Endothelial cell of umbilical vein (primary cell): ENCODE data around the gene LYVE1. TPM values are rescaled to one million over a fixed set of nuclear protein-coding genes. Genes with fewer than 3 reads are reported as not detected.

Source experiments
- BruUV-seq: library from RNA; stranded (reverse); fragments of 400-500 nt; replicated peaks from 2 replicates; lab custom pipeline; 2021; lab: Mats Ljungman, UMichigan
- CTCF ChIA-PET: fragments of 300-600, 350-600 bp; sonication (Branson Sonifier 250); formaldehyde crosslinking; loops from one replicate; lab custom pipeline; 2021; ENCODE audit warnings: antibody characterized with exemption, inconsistent platforms; lab: Charles Lee
- POLR2A ChIA-PET: fragments of 300-600, 350-600 bp; sonication (Branson Sonifier 250); formaldehyde crosslinking; loops from one replicate; lab custom pipeline; 2021; ENCODE audit warnings: antibody characterized with exemption, inconsistent platforms; lab: Charles Lee
- DNase-seq: peaks from one replicate; pipeline ENCODE4 v3.0.0-alpha.2; 2011; ENCODE audit warnings: low read depth, low spot score
- FAIRE-seq: peaks from 2 replicates; lab custom pipeline; 2011; peaks lifted over from hg19 to GRCh38; lab: Jason Lieb, UNC
- H2AFZ ChIP-seq: 2 replicates; pipeline ENCODE4 v1.6.0; 2012; ENCODE audit warnings: low read depth, low read length, control low read depth, inconsistent platforms
- H3K27ac ChIP-seq: 2 replicates; pipeline ENCODE4 v1.5.1; 2011; ENCODE audit warnings: low read depth, mild to moderate bottlenecking, control low read depth, low read length, moderate library complexity; ENCODE audit not compliant: insufficient read depth
- H3K27me3 ChIP-seq, 2 experiments: 2 replicates each; pipeline versions ENCODE4 v1.6.0 to v1.6.1; 2011; ENCODE audit warnings: low read length in 2 of 2, mixed read lengths in 1 of 2; ENCODE audit not compliant: control insufficient read depth in 2 of 2, insufficient read depth in 2 of 2
- H3K36me3 ChIP-seq, 2 experiments: 2 replicates in 1 of 2; 3 replicates in 1 of 2; pipeline ENCODE4 v1.5.1; 2011; ENCODE audit warnings: low read length in 2 of 2, mild to moderate bottlenecking in 1 of 2, moderate library complexity in 1 of 2; ENCODE audit not compliant: control insufficient read depth in 2 of 2, insufficient read depth in 2 of 2; ENCODE audit errors: extremely low read depth in 1 of 2
- H3K4me1 ChIP-seq: 3 replicates; pipeline ENCODE4 v1.5.1; 2011; ENCODE audit warnings: mild to moderate bottlenecking, low read length; ENCODE audit not compliant: control insufficient read depth, insufficient read depth; ENCODE audit errors: extremely low read depth
- H3K4me2 ChIP-seq: 2 replicates; pipeline ENCODE4 v1.6.1; 2011; ENCODE audit warnings: low read length, control low read depth, mixed read lengths; ENCODE audit not compliant: insufficient read depth
- H3K4me3 ChIP-seq, 3 experiments: fragments of 200-600 bp in 1 of 3; sonication (generic), shearing (Covaris generic) in 1 of 3; replicated peaks in 1 of 3; 2 replicates each; pipeline ENCODE4 v1.5.1; 2011 to 2016; ENCODE audit warnings: control low read depth in 3 of 3, low read length in 3 of 3, mild to moderate bottlenecking in 2 of 3, inconsistent platforms in 1 of 3, low read depth in 1 of 3, moderate library complexity in 1 of 3; ENCODE audit not compliant: insufficient read depth in 1 of 3
- H3K79me2 ChIP-seq: 2 replicates; pipeline ENCODE4 v1.6.0; 2012; ENCODE audit warnings: low read length, inconsistent platforms; ENCODE audit not compliant: control insufficient read depth, insufficient read depth
- H3K9ac ChIP-seq: replicated peaks from 2 replicates; pipeline ENCODE3; 2011; ENCODE audit warnings: low read length, control low read depth; ENCODE audit not compliant: insufficient read depth; ENCODE audit errors: extremely low read depth
- H3K9me1 ChIP-seq: replicated peaks from 3 replicates; pipeline ENCODE4 v1.6.0; 2011; ENCODE audit warnings: mild to moderate bottlenecking, low read length; ENCODE audit not compliant: control insufficient read depth, insufficient read depth; ENCODE audit errors: extremely low read depth
- H3K9me3 ChIP-seq: replicated peaks from 2 replicates; pipeline ENCODE4 v1.5.1; 2012; ENCODE audit warnings: low read length, inconsistent platforms; ENCODE audit not compliant: control insufficient read depth, insufficient read depth
- H4K20me1 ChIP-seq: replicated peaks from 2 replicates; pipeline ENCODE3; 2011; ENCODE audit warnings: mild to moderate bottlenecking, low read length; ENCODE audit not compliant: control insufficient read depth, insufficient read depth; ENCODE audit errors: extremely low read depth
- CTCF ChIP-seq, 2 donors: IDR thresholded peaks; 1 replicate in 1 of 2; 2 replicates in 1 of 2; pipeline ENCODE4 v1.5.1; 2011; ENCODE audit warnings: low read length in 2 of 2, mild to moderate bottlenecking in 2 of 2, moderate library complexity in 2 of 2, control low read depth in 1 of 2, inconsistent platforms in 1 of 2, low read depth in 1 of 2; ENCODE audit not compliant: insufficient read depth in 1 of 2; ENCODE audit errors: extremely low read depth in 1 of 2
- EZH2 ChIP-seq: IDR thresholded peaks from 2 replicates; pipeline ENCODE4 v1.6.1; 2012; ENCODE audit warnings: borderline replicate concordance, low read depth, mild to moderate bottlenecking, moderate library complexity, low read length, inconsistent platforms; ENCODE audit not compliant: severe bottlenecking
- FOS ChIP-seq: IDR thresholded peaks from 2 replicates; pipeline ENCODE4 v1.6.1; 2011; ENCODE audit warnings: mild to moderate bottlenecking, low read length, moderate library complexity, borderline replicate concordance; ENCODE audit not compliant: insufficient read depth
- GATA2 ChIP-seq: IDR thresholded peaks from 2 replicates; pipeline ENCODE4 v1.7.0; 2011; ENCODE audit warnings: low read depth, mild to moderate bottlenecking, moderate library complexity, mixed read lengths, low read length; ENCODE audit not compliant: insufficient read length, insufficient read depth
- JUN ChIP-seq: IDR thresholded peaks from 2 replicates; pipeline ENCODE4 v1.6.1; 2011; ENCODE audit warnings: borderline replicate concordance, low read depth; ENCODE audit not compliant: insufficient read length, insufficient read depth
- MAX ChIP-seq: IDR thresholded peaks from 2 replicates; pipeline ENCODE4 v1.6.1; 2011; ENCODE audit not compliant: insufficient read depth, insufficient read length
- MYC ChIP-seq: IDR thresholded peaks from one replicate; pipeline ENCODE4 v1.6.1; 2011; ENCODE audit warnings: mild to moderate bottlenecking, low read depth, low read length
- POLR2A ChIP-seq: IDR thresholded peaks from 2 replicates; pipeline ENCODE4 v1.6.1; 2012; ENCODE audit warnings: low read depth, mild to moderate bottlenecking, control low read depth, low read length
- POLR2AphosphoS5 ChIP-seq: IDR thresholded peaks from 2 replicates; pipeline ENCODE4 v1.6.1; 2012; ENCODE audit warnings: low read depth, mild to moderate bottlenecking, control low read depth, low read length, moderate library complexity; ENCODE audit not compliant: insufficient read depth
- dilution Hi-C: fragments of 300-500 bp; cut with MboI; formaldehyde crosslinking; loops from one replicate; pipeline ENCODE4 v1.15.0; 2019; ENCODE audit warnings: low sequenced_read_pairs; ENCODE audit not compliant: extremely low pct_ligation_motif_present
- intact Hi-C: fragments of 100-400 bp; cut with micrococcal nuclease; formaldehyde crosslinking; loops from one replicate; pipeline ENCODE4 v1.10.0; 2022
- polyA plus RNA-seq, 4 experiments: library from polyadenylated mRNA; depleted of rRNA in 3 of 4; stranded (reverse) in 3 of 4; unstranded in 1 of 4; fragments of >200 nt; gene quantifications; 2 replicates each; pipeline versions ENCODE4 v1.2.1 to v1.2.3, GENCODE V29; 2011 to 2012; ENCODE audit warnings: missing spikeins in 1 of 4
- total RNA-seq: library from RNA; stranded (reverse); gene quantifications from 2 replicates; pipeline ENCODE4 v1.2.3, GENCODE V29; 2021

LYVE1 gene
- total and polyA plus RNA-seq, 2 donors (not counting 3 experiments of a cell fraction or from before 2014, with no cell fraction given), result 4.6 to 7.6 TPM

GRCh38 chr11:10518123-10518522 lies 50.3 kb downstream of the LYVE1 start:
- intact Hi-C loops (no loop called here), dilution Hi-C loops (no loop called here)
- FAIRE-seq (no peak), DNase-seq (no peak)
- Histone ChIP-seq H2AFZ (no peak overlapping the region), H3K36me3 (peaks cover 0 to 5% of the 10 kb centered on the region in 2 experiments), H3K79me2 (no peaks in the 10 kb centered on the region), H3K9me3 (no peaks in the 10 kb centered on the region), H3K4me2 (no peak overlapping the region), H4K20me1 (no peaks in the 10 kb centered on the region), H3K9me1 (no peaks in the 10 kb centered on the region), H3K27ac (no peak overlapping the region), H3K4me3 (no peak overlapping the region), H3K4me1 (peaks cover 21% of the 10 kb centered on the region), H3K27me3 (no peaks in the 10 kb centered on the region), H3K9ac (no peak overlapping the region)
- ChIA-PET POLR2A (no interaction called here), CTCF (interaction anchor here (2.3 kb wide), 1 partner anchor 23 kb away, joined by 15 read pairs; the partner anchor contains the start of gene RNF141)
- TF ChIP-seq CTCF (IDR thresholded peaks at IDR 0.05; ENCODE audit: extremely low read depth in 1 of 2, insufficient read depth in 1 of 2, low read depth in 1 of 2, low read length in 2 of 2), result no peak
- TF ChIP-seq MYC, result no peak
- no peak for TF ChIP-seq POLR2AphosphoS5
- TF ChIP-seq JUN, result no peak
- no peak for TF ChIP-seq EZH2
- no peak for TF ChIP-seq POLR2A
- TF ChIP-seq FOS, result no peak
- no peak for TF ChIP-seq GATA2
- TF ChIP-seq MAX, result no peak
- BruUV-seq, result no TSS peak
